ENCODE measurements around the gene PIGK. TPM values are rescaled to one million over a fixed set of nuclear protein-coding genes. Genes with fewer than 3 reads are reported as not detected.

The PIGK gene
- polyA plus RNA-seq, 1 donor (not counting 4 experiments of a cell fraction or from before 2014, with no cell fraction given) = 29.4 TPM

- peaks cover 3% of the 10 kb centered on the region for H3K4me1 ChIP-seq (ENCODE audit: control insufficient read depth, extremely low read depth, insufficient read depth, low read length)
- no peaks in the 10 kb centered on the region for H3K27me3 ChIP-seq (ENCODE audit: control insufficient read depth, extremely low read depth, insufficient read depth, low read length)
- H3K9me3 ChIP-seq (ENCODE audit: control insufficient read depth, low read depth, low read length) = no peaks in the 10 kb centered on the region
- no peak for TF ChIP-seq CTCF (optimal IDR thresholded peaks at IDR 0.05 in 1 of 3, IDR thresholded peaks at IDR 0.05 in 1 of 3, conservative IDR thresholded peaks at IDR 0.05 in 1 of 3; ENCODE audit: extremely low read depth in 1 of 3, insufficient read depth in 2 of 3, low read length in 3 of 3)
- peaks cover 2% of the 10 kb centered on the region for H3K9me1 ChIP-seq (ENCODE audit: control insufficient read depth, extremely low read depth, insufficient read depth, low read length)
- FAIRE-seq = no peak
- H4K20me1 ChIP-seq (ENCODE audit: control insufficient read depth, extremely low read depth, insufficient read depth, low read length) = no peaks in the 10 kb centered on the region
- DNase-seq (ENCODE audit: low read depth, low spot score) = no peak
- no peak overlapping the region for H2AFZ ChIP-seq (ENCODE audit: control insufficient read depth, low read length)
- no peak overlapping the region for H3K4me2 ChIP-seq (ENCODE audit: control insufficient read depth, extremely low read depth, insufficient read depth, low read depth, low read length)
- no peak overlapping the region for H3K27ac ChIP-seq (ENCODE audit: control insufficient read depth, insufficient read depth, low read length)
- no peaks in the 10 kb centered on the region for H3K79me2 ChIP-seq (ENCODE audit: control insufficient read depth, insufficient read depth, low read length)
- dilution Hi-C loops (cut with MboI; ENCODE audit: extremely low pct_ligation_motif_present, low sequenced_read_pairs) = no loop called here
- H3K4me3 ChIP-seq (ENCODE audit: control insufficient read depth in 2 of 3, extremely low read depth in 1 of 3, insufficient read depth in 2 of 3, low read depth in 1 of 3, low read length in 3 of 3) = no peak overlapping the region
- no peak overlapping the region for H3K9ac ChIP-seq (ENCODE audit: control insufficient read depth, extremely low read depth, insufficient read depth, low read length)
- H3K36me3 ChIP-seq (ENCODE audit: control insufficient read depth in 2 of 2, extremely low read depth in 1 of 2, insufficient read depth in 2 of 2, low read length in 2 of 2) = peaks cover 8 to 13% of the 10 kb centered on the region in 2 experiments
These were observed 171.1 kb downstream of the PIGK start for GRCh38 chr1:77047978-77048614.

GRCh38 chr1:77047575-77047974 is 171.7 kb downstream of the PIGK start:
- no peaks in the 10 kb centered on the region for H3K27me3 ChIP-seq (ENCODE audit: control insufficient read depth, extremely low read depth, insufficient read depth, low read length)
- H3K4me3 ChIP-seq (ENCODE audit: control insufficient read depth in 2 of 3, extremely low read depth in 1 of 3, insufficient read depth in 2 of 3, low read depth in 1 of 3, low read length in 3 of 3) = no peak overlapping the region
- DNase-seq (ENCODE audit: low read depth, low spot score) = no peak
- H3K9ac ChIP-seq (ENCODE audit: control insufficient read depth, extremely low read depth, insufficient read depth, low read length) = no peak overlapping the region
- no peaks in the 10 kb centered on the region for H3K9me3 ChIP-seq (ENCODE audit: control insufficient read depth, low read depth, low read length)
- no peaks in the 10 kb centered on the region for H3K79me2 ChIP-seq (ENCODE audit: control insufficient read depth, insufficient read depth, low read length)
- H3K27ac ChIP-seq (ENCODE audit: control insufficient read depth, insufficient read depth, low read length) = no peak overlapping the region
- FAIRE-seq = no peak
- no peaks in the 10 kb centered on the region for H4K20me1 ChIP-seq (ENCODE audit: control insufficient read depth, extremely low read depth, insufficient read depth, low read length)
- H3K4me1 ChIP-seq (ENCODE audit: control insufficient read depth, extremely low read depth, insufficient read depth, low read length) = peaks cover 3% of the 10 kb centered on the region
- TF ChIP-seq EZH2 (IDR thresholded peaks at IDR 0.05; ENCODE audit: low read length) = no peak
- TF ChIP-seq CTCF (optimal IDR thresholded peaks at IDR 0.05 in 1 of 3, IDR thresholded peaks at IDR 0.05 in 1 of 3, conservative IDR thresholded peaks at IDR 0.05 in 1 of 3; ENCODE audit: extremely low read depth in 1 of 3, insufficient read depth in 2 of 3, low read length in 3 of 3) = no peak
- dilution Hi-C loops (cut with MboI; ENCODE audit: extremely low pct_ligation_motif_present, low sequenced_read_pairs) = no loop called here
- H3K4me2 ChIP-seq (ENCODE audit: control insufficient read depth, extremely low read depth, insufficient read depth, low read depth, low read length) = no peak overlapping the region
- peaks cover 2% of the 10 kb centered on the region for H3K9me1 ChIP-seq (ENCODE audit: control insufficient read depth, extremely low read depth, insufficient read depth, low read length)
- no peak overlapping the region for H2AFZ ChIP-seq (ENCODE audit: control insufficient read depth, low read length)
- peaks cover 8 to 13% of the 10 kb centered on the region in 2 experiments for H3K36me3 ChIP-seq (ENCODE audit: control insufficient read depth in 2 of 2, extremely low read depth in 1 of 2, insufficient read depth in 2 of 2, low read length in 2 of 2)

All from keratinocyte (primary cell).